Brain pericyte (primary cell): ENCODE measurements around the gene FAS.
"Not testable (repeated sequence)": the region's sequence is repeated elsewhere in the genome, so short reads cannot be mapped to it uniquely, and the experiment has no call there.

ENCODE experiments used
- DNase-seq: peaks from one replicate; pipeline ENCODE4 v3.0.0-alpha.2; 2012; ENCODE audit warnings: low read depth, low spot score

The FAS gene

DNA sequence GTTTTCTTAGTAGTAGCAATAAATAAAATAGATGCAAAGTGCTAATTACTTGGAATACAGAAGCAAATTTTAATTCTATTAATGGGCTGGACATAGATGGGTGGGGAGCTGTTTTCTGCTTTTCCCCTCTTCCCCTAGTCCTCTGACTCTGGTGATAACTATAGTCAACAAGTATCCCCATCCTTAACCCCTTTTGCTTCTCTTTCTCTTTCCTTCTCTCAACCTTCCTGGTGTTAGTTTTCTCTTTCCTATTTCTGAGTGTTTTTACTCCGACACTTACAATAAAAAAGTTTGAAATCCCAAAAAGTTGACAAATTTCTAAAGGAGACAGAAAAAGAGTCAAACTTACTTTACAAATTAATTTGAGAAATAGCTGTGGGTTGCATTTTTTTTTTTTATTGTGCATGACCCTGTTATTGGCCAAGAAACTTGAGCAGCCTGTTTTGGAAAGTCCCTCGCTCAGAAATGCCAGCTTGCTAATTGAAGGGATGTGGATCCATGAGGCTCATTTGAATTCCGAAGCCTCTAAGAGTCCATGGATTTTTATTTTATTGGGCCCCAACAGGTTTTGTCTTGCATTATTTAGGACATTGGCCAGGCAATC is 2.4 kb downstream of the FAS start:
- DNase-seq: no peak

DNA sequence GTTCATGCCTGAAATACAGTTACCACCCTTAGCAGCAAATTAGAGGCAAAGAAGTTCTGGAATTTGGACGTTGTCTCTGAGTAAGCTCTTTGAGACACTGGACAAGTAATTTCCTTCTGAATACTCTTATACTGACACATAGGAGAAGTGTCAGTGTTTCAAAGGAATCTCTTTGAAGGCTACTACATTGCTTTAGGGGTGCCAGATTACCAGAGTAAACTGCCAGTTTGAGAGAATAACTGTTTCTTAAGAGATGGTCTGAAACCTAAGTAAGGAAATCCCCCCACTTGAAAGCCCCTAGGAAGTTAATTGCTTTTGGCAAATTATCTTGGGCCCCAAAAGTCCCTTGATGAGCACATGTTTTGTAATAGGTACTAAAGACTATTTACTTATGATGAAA is 3.4 kb downstream of the FAS start:
- no peak for DNase-seq

DNA sequence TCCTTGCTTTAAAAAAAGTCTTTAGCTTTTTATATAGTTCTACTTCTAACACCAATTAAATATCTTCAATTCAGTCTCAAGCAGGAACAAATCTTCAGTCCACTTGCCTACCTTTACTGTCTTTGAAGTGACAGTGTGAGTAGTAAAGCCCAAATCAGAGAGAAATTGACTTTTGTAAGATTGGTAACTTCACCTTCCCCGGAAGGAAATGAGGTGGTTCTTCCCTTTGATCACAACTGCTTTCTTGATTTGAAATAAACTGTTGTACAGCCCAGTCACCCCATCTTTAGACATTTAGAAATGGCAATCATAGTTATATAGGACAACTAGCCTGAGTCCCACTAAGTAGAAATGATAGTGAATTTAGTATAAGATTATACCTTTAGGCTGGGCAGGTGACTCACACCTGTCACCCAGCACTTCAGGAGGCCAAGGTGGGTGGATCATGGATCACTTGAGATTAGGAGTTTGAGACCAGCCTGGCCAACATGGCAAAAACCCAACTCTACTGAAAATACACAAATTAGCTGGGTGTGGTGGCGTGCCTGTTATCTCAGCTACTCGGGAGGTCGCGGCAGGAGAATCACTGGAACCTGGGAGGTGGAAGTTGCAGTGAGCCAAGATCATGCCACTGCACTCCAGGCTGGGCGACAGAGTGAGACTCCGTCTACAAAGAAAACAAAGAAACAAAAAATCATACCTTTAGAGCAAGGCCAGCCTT is 4.7 kb downstream of the FAS start:
- DNase-seq: no peak

DNA sequence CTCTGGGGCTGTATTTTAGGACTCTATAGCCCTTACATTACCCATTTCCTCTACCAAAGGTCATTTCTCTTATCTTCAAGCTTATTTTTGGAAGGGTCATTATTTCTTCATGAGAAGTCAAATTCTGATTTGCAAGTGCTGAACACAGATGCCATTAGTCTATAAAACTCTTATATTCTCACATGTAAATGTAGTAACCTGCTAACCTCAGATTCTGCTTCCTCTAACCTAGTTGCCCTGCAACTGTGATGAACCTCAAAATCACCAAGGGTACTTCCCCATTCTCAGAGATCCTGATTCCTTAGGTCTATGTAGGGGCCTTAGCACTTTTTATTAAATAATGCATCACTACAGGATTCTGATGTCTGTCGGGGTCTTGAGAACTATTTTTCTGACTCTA is 6.3 kb downstream of the FAS start:
- no peak for DNase-seq

DNA sequence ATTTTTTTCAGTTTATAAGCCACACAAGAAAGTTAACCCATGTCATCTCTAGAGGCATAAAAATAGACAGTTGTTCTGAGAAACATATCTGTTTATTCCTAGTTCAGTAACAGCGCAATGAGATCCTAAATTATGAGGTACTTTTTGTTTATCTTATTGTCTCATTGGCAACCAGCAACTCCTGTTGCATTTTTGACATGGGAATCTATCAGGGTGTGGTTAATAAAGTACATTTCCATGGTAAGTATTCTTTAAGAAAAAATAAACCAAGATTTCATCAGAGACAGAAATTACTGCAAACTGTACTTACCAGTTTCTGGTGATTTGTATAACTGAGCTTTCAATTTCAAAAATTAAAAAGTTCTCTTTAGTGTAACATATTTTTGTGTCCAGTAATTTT is 9.0 kb downstream of the FAS start:
- no peak for DNase-seq

DNA sequence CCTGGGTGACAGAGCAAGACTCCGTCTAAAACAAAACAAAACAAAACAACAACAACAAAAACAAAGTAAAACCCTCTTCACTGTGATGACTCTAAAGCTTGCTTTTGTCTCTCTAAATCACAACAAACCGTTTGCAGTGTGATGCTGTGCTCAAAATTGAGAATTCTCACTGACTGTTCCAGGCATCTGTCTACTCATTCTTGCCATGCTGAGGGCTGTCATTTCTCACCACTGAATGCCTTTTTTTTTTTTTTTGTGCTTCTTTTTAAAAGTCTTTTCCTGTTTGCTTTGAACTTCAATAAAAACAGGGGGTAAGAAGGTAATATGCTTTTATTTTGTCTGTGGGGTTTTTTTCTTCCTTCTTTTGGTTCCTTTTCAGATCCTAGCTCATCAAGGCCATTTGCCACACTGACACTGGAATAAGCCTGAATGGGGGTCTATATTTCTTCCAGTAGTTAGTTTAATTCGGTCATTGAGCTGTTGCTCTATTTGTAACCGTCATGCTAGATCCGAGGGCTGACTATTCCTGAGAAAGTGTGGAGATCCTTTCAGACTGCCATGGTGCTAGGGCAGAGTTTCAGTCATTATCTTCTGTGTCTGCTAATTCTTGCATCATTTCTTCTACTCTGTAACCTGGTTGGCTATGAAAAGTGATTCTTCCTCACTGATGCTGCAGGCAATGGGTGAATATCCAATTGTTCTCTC is 10.6 kb downstream of the FAS start:
- no peak for DNase-seq

DNA sequence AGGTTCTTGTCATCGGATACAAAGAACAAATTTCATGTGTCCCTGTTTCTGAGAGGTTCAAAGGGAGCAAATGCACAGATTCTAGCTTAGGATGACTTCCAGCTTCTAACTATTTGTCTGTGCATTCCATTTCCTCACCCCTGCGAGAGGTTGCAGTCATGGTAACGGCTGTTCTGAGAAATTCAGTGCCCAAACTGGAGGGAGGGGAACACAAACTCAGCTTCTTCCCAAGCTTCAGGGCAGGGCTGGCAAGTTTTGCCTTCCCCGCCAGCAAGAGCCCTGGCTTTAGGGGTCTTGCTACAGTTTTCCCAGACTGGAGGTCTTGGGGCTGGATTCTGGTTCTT is 11.1 kb downstream of the FAS start:
- DNase-seq: no peak

DNA sequence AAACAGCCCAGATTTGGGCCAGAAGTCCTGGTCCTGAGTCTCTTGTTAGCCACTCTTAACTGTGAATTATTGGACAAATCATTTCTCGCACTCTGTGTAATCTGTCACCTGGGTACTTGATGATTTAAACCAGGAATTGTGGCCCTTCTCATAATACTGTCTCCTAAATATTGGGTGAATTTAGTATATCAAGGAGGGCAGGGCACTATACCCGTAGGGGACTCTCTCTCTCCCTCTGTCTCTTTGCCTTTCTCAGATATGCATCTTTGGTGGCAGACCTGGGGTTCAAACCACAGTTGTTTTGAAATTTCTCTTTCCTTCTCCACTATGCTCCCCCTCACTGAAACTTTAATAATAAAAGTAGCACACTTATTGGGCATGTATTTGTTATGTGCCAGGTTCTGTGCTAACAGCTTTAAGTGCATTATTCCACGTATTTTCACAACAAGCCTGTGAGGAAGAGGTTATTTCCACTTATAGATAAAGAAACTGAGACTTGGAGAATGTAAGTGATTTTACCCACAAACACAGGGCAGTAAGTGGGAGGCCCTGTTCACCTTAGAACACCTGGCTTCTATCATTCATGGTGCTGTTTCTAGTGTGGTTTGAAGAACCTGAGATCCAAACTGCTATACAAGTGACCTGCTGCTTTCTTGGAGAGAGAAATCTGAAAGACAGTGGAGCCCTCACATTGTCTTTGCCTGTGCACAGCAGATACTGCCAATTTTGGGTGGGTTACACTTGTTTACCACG is 11.8 kb downstream of the FAS start:
- DNase-seq: no peak

DNA sequence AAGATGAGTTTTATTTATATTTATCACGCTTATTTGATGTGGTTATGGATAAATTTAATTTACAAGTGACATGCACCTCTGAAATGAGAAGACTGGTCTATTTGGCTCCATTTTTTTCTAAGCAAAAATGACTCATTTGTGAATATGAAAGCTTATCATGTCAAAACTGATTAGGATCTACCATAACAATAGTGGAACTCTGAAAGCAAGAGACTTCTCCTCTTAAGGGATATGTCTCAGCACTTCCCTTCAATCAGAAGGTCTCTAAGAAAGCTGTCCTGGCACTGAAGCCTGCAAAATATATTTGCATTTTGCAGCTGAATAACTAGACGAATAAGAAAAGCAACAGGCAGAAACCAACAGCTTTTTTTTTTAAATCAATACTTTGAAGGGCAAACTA is 12.7 kb downstream of the FAS start:
- DNase-seq: no peak

DNA sequence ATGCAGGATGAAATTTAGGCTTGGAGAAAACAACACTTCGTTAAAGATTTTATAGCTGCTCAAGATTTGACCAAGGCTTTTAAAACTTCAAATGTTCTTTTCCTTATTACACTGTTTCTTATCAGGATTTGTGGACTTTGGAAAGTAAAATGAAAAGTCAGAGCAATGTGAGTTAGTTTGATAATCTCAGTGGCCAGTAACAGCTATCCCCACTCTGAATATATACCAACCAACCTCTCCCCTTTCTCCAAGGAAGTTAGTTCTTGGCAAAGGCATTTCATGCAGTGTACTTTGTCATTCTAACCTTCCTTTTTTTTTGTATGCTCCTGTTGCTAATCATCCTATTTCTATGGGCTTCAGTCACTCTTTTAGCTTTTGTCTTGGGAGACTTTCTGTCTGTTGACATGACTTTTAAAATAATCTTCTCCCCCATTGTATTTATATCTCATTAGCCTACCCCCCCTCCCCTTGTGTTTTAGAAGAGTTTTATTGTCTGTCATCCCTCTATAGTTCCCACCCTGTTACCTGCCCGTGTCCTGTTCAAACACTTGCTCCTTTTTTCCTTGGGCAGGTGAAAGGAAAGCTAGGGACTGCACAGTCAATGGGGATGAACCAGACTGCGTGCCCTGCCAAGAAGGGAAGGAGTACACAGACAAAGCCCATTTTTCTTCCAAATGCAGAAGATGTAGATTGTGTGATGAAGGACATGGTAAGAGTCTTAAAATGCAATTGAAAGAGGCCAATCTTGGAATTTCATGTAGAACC is 16.7 kb downstream of the FAS start:
- DNase-seq: no peak

DNA sequence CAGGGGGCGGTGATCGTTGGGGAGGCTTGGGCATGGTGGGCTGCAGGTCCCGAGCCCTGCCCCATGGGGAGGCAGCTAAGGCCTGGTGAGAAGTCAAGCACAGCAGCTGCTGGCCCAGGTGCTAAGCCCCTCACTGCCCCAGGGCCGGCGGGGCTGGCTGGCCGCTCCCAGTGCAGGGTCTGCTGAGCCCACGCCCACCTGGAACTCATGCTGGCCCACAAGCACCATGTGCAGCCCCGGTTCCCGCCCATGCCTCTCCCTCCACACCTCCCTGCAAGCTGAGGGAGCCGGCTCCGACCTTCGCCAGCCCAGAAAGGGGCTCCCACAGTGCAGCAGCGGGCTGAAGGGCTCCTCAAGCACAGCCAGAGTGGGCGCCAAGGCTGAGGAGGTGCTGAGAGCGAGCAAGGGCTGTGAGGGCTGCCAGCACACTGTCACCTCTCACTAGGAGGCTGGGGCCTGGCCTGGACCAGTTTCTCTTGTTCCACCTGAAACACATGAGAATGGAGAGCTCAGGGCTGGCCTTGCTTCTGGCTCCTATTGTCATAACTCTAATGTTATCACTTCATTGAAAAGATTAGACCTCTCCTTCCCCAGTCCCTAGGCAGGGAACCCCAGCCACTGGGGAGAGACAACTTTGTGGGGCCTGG is 28.2 kb downstream of the FAS start:
- DNase-seq: not testable (repeated sequence)

DNA sequence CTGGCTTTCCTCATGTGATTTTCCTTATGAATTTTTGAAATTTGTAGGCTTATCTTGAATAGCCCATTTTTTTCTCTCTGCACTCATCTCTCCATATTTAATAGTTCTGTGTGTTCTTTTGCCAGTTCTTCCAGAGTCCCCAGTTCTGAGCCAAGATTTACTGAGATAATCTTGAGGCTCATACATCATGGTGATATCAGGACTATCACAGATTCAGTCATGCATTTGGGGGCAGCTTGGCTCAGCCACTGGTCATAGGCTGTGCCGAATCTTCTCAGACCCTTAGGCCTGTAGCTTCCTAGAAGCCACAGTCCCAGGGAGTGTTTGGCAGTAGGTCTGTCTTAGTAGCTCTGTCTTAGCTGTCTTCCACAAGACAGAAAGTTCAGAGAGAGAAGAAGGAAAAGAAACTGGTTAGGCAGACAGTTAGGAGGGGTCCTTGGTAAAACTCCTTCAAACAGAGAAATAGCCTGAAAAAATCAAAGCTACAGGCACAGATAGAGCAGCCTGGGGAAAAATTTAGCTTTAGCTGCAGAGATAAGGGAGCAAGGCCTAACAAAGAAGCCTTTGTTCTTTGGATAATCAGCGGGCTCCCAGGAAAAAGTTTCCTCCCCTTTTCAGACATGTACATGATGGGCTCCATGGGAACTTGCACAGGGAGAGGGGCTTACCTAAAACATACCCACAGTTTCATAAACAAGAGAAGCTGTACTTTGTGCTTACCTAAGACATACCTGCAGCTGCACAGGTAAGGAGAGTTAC is 29.1 kb downstream of the FAS start:
- no peak for DNase-seq

DNA sequence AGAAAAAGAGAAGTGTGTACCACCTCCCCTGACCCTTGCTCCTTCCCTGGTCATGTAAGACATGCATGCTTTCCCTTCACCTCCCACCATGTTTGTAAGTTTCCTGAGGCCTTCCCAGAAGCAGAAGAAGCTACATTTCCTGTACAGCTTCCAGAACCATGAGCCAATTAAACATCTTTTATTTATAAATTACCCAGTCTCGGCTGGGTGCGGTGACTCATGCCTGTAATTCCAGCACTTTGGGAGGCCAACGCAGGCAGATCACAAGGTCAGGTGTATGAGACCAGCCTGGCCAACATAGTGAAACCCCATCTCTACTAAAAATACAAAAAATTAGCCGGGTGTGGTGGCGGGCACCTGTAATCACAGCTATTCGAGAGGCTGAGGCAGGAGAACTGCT is 30.9 kb downstream of the FAS start:
- not testable (repeated sequence) for DNase-seq

DNA sequence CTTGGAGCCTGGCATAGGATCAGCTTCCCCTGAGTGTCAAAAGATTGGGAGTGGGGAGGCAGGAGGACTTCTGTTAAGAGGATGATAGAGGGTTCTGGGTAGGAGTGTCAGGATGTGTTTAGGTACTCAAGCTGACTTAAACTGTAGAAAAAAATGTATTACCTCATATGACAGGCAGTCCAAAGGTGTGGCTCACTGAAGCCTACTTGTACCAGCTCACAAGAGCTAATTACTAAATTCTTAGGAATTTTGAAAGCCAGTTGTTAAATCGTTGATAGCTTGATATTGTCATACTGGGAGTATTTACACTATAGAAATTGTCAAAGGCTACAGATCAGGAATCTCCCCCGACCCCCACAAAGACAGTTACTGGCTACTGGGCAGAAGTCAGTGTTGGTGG is 32.1 kb downstream of the FAS start:
- DNase-seq: no peak

DNA sequence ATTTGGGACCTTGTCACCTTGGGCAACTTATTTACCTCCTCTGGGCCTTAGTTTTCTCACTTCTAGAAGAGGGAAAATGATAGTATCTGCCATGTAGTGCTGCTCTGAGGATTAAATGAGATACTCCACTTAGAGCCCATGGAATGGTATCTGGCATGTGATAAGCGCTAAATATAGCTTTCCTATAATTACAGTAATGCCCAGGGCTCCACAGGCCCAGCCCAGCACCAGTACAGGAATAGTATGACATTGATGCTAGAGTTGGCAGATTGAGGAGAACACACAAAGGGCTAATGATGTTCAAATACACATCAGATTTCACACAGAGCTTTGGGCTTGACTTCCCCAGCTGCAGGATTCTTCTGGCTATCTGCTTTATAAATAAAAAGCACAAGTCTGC is 34.9 kb downstream of the FAS start:
- DNase-seq: no peak

DNA sequence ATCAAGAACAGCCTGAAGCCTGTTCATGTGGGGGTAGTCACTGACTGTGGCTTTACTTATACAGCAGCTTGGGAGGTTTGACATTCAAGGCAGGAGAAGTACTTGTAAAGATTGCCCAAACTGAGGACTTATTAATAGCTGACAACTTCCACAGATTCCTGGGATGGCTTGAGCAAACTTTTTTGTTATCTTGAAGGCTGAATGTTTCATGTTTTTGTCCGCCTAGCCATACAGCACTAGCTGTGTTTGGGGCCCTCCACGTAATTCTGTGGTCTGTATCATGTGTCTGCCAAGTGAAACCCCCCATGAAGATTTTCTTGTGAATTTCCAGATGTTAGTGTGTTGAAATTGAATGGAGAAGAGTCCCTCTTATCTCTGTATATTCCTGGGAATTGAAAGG is 38.6 kb downstream of the FAS start:
- DNase-seq: no peak

DNA sequence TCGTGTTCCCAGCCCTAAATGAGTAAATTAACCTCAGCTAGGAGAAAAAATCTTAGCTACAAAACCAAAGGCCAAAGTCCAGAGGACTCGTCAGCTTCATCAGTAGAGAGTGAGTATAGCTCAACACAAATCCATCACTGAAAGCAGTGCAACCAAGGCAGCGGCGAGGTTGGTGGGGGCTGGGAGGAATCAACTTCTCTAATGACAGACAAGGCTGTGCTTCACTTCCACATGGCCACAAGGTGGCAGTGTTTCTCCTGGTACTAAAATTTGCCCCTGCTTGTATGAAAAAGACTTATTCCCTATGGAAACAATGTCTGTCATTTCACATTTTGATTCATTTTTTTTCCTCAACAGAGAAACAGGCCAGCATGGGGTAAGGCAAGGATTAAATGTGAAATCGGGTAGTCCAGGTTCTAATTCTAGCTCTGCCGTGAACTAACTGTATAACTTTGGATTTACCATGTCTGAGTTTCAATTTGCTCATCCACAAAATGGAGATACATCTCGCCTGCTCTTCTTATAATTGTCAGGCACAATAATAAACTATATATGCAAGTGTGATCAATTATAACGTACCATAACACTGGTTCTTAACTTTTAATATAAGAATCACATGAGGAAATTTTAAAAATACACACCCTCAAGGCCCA is 39.3 kb downstream of the FAS start:
- DNase-seq: no peak

DNA sequence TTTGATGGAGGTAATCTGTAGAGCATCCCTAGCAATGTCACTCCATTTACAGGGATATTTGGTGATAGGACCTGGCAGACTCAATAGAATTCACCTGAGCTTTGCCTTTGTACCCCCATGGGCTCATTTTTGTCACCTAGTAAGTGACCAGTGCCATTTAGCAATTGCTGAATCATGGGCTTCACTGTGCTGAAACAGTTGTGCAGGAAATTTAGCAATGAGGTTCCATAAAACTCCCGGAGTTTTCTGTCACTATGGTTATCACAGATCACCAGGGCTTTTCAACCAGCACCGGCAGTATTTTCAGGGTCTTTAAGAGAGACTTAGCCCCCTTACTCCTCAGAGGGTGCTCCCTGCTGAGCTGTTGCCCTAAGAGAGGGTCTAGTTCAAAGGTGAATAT is 40.2 kb downstream of the FAS start:
- no peak for DNase-seq

DNA sequence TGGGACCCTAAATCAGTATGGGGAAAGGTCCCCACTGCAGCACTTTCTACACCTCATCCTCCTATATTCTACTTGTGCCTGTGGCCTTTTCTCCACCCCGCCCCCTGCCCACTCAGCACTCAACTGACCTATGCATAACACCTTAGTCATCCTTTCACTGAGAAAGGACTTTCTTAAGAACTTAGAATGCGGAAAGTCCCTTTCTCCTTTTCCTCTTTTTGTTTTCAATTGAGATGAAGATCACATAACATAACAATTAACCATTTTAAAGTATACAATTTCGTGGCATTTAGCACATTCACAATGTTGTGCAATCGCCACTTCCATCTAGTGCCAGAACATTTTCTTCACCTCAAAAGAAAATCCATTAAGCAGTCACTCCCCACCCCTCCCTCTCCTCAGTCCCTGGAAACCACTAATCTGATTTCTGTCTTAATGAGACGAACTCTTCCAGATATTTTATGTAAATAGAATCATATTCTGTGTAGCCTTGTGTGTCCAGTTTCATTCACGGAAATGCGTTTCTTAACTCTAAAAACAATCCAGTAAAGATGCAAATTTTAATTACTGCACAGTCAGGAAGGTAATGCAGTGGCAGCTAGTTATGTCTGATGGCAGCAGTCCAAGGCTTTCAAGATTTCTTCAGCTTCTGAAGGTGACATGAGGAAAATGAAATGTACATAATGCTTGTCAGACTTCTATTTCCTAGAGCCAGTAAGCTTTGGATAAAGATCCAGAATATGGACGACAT is 41.7 kb downstream of the FAS start:
- no peak for DNase-seq
